ENCODE results near the gene ICE2. TPM values are rescaled to one million over a fixed set of nuclear protein-coding genes. Genes with fewer than 3 reads are reported as not detected.
A peak's percentile ranks its signal among the peaks of the same experiment; 100 is the strongest.
"Not testable (repeated sequence)": the region's sequence is repeated elsewhere in the genome, so short reads cannot be mapped to it uniquely, and the experiment has no call there.

The ICE2 gene
- total RNA-seq, 1 donor from 2014 or later, result 25.0 TPM

DNA sequence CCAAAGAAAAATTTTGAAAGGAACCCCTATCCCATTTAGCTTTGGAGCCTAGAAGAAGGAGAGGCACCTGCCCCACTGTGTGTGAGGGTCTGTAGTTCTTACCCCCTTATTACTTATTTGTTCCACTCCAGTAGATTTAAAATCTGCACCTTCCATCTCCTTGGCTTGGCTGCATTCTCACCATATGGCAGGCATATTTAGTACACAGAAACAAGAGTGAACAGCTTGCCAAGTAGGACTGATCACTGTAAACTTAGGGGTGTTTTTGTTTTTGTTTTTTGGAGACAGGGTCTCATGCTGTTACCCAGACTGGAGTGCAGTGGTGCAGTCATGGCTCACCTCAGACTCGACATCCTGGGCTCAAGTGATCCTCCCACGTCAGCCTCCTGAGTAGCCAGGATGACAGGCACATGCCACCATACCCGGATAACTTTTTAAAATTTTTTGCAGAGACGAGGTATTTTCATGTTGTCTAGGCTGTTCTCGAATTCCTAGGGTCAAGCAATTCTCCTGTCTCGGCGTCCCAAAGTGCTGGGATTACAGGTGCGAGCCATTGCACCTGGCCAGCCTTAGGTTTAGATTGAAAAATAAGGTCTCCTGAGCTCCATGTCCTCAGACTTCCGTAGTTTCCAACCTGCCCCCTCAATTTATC, 67.0 kb downstream of the ICE2 start:
- TF ChIP-seq POLR2AphosphoS5 (IDR thresholded peaks at IDR 0.05; ENCODE audit: insufficient read depth in 1 of 2, low read depth in 1 of 2) (no peak), POLR2A (IDR thresholded peaks at IDR 0.05) (no peak), CTCF (IDR thresholded peaks at IDR 0.05) (no peak)

DNA sequence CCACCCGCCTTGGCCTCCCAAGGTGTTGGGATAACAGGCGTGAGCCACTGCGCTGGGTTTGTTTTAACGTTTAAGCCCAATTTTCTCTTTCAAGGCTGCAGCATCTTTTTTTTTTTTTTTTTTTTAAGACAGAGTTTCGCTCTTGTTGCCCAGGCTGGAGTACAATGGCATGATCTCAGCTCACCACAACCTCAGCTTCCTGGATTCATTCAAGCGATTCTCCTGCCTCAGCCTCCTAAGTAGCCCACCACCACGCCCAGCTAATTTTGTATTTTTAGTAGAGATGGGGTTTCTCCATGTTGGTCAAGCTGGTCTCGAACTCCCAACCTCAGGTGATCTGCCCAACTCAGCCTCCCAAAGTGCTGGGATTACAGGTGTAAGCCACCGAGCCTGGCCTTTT, 68.6 kb downstream of the ICE2 start:
- H3K36me3 ChIP-seq; DNase-seq (ENCODE audit: extremely low spot score in 2 of 2); H3K9me3 ChIP-seq; H3K4me3 ChIP-seq; intact Hi-C loops (cut with DNase I); H3K27ac ChIP-seq; H3K27me3 ChIP-seq: not testable (repeated sequence)
- peaks cover 32% of the 10 kb centered on the region for H3K4me1 ChIP-seq

More for the DNA sequence above, 67.0 kb downstream of the ICE2 start:
- Histone ChIP-seq H3K4me3 (no peak overlapping the region), H3K27me3 (no peaks in the 10 kb centered on the region), H3K4me1 (peaks cover 32% of the 10 kb centered on the region), H3K9me3 (no peaks in the 10 kb centered on the region), H3K36me3 (no peaks in the 10 kb centered on the region), H3K27ac (no peak overlapping the region)
- no peak for DNase-seq (ENCODE audit: extremely low spot score in 2 of 2)
- intact Hi-C loops (cut with DNase I), result no loop called here

GRCh38 chr15:60408463-60408981, 70.4 kb downstream of the ICE2 start:
- no peaks in the 10 kb centered on the region for H3K36me3 ChIP-seq
- H3K4me3 ChIP-seq, result no peak overlapping the region
- peaks cover 21% of the 10 kb centered on the region for H3K4me1 ChIP-seq
- H3K27ac ChIP-seq, result no peak overlapping the region
- no peak for DNase-seq (ENCODE audit: extremely low spot score in 2 of 2)
- intact Hi-C loops (cut with DNase I), result no loop called here
- TF ChIP-seq POLR2A (IDR thresholded peaks at IDR 0.05), result no peak
- peak in 1 of 2 donors; percentile 94 for TF ChIP-seq POLR2AphosphoS5 (IDR thresholded peaks at IDR 0.05; ENCODE audit: insufficient read depth in 1 of 2, low read depth in 1 of 2)
- H3K9me3 ChIP-seq, result no peaks in the 10 kb centered on the region
- no peaks in the 10 kb centered on the region for H3K27me3 ChIP-seq

- no peak for TF ChIP-seq CTCF (IDR thresholded peaks at IDR 0.05)
- TF ChIP-seq POLR2AphosphoS5 (IDR thresholded peaks at IDR 0.05; ENCODE audit: insufficient read depth in 1 of 2, low read depth in 1 of 2), result no peak
- TF ChIP-seq POLR2A (IDR thresholded peaks at IDR 0.05), result no peak
- Histone ChIP-seq H3K27ac (peak overlapping the region; percentile 53), H3K36me3 (no peaks in the 10 kb centered on the region), H3K4me1 (peaks cover 12% of the 10 kb centered on the region), H3K4me3 (no peak overlapping the region), H3K9me3 (no peaks in the 10 kb centered on the region), H3K27me3 (no peaks in the 10 kb centered on the region)
- intact Hi-C loops (cut with DNase I), result no loop called here
- DNase-seq (ENCODE audit: extremely low spot score in 2 of 2), result no peak
Observed at GRCh38 chr15:60407415-60407805, 71.5 kb downstream of the ICE2 start.

DNA sequence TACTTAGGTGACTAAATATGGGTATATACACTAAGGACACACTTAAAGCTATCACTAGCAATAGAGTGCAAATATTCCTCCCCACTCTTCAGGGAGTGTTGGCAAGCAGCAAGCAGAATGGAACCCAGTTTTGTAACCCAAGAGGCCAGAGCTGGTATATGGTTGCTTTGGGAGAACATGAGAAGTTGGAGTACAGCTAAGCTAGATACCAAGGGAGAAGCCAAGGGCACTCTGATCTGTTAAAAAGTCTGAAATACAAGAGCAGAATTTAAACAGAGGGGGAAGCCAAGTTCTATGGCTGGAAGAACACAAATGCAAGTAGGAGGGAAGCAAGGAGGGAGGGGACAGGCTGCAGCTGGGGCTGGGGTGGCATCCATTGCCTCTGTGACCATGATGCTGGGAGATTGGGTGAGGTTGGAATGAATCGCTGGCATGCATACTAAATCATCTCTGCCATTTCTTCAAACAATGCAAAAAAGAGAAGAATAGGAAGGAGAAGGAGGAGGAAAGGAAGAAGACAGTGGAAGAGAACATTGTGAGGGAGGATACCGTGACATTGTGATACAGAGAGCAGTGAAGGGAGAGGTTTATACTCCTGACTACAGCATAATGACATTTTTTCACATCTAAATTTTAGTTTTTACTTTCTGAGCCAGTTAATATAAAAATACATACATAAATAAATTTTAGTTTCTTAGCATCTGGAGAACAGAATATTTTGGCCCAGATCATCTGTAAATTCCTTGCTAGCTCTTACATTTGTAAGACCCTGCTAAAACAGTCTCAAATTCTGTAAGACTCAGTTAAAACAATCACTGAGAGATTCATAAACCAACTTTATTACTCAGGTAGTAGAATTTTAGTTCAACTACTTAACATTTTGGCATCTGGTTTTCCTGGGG, 72.2 kb downstream of the ICE2 start:
- Histone ChIP-seq H3K27ac (peak overlapping the region; percentile 53), H3K4me3 (no peak overlapping the region), H3K36me3 (no peaks in the 10 kb centered on the region), H3K4me1 (peaks cover 12% of the 10 kb centered on the region), H3K9me3 (no peaks in the 10 kb centered on the region), H3K27me3 (no peaks in the 10 kb centered on the region)
- intact Hi-C loops (cut with DNase I), result no loop called here
- DNase-seq (ENCODE audit: extremely low spot score in 2 of 2), result no peak
- no peak for TF ChIP-seq CTCF (IDR thresholded peaks at IDR 0.05)
- TF ChIP-seq POLR2A (IDR thresholded peaks at IDR 0.05), result no peak
- no peak for TF ChIP-seq POLR2AphosphoS5 (IDR thresholded peaks at IDR 0.05; ENCODE audit: insufficient read depth in 1 of 2, low read depth in 1 of 2)
